Activated T-cell treated with anti-CD3 and anti-CD28 coated beads for 48 hours (primary cell): ENCODE data around the gene NRIP2.

ENCODE experiments used
- DNase-seq: peaks from one replicate; pipeline ENCODE4 v3.0.0-alpha.2; 2020; ENCODE audit warnings: low read depth

The NRIP2 gene

DNA sequence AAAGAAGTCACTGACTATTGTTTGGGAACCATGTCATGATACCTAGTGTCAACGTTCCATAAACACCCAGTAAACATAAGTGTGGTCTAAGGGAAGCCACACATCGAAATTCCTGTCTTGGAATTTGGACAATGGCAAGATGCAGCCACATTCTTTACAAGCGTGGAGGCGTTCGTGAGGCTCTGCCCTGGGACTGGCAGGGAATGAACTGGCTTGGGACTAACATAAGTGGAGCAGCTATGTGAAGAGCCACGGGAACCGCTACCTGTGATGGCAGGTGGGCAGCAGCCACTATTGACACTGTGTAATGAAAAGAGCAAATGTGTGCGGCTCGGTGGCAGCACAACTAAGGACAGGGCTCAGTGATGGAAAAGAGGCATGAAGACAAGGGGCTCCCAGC is 10.0 kb upstream of the NRIP2 start:
- no peak for DNase-seq

DNA sequence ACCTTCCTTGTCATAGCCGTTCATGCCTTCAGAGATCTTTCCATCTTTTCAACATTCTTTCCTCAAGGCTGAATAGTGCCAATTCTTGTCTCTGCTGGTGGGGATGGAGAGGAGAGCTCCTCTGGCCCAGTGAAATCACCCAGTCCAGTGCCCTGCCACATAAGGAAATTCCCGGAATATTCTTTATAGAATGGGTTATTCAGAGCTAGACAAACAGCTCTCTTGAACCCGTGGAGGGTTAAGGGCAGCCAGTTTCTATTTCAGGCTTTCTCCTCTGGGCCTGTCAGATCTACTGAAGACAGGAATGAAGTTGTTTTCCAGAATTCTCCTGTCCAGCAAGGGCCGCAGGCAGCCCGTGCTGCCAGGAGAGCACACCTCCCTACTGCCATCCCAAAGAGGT is 8.1 kb upstream of the NRIP2 start:
- DNase-seq, result no peak

DNA sequence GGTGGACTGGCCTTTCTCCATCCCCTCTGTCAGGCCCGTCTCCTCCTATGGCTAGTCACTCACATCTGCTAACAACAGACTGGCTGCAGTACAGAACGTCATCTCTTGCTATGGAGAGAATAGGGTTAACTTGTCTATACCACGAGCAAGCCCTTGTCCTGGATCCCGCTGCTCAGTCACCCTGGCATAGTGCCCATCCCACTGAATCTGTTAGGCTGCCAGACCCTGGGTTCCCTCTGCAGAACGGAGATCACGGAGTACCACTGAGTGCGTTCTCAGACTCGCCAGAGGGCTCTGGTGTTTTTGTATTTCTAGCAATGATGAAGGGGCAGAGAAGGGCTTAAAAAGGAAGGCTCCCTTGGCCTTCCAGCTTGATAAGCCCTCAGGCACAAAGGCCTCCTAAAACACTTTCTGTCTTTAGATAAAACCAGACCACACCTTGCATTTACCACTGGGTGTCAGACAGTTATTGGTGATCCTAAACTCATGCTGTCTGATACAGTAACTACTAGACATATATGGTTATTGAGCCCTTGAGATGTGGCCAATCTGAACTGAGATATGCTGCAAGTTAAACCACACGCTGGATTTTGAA is 6.3 kb upstream of the NRIP2 start:
- no peak for DNase-seq

DNA sequence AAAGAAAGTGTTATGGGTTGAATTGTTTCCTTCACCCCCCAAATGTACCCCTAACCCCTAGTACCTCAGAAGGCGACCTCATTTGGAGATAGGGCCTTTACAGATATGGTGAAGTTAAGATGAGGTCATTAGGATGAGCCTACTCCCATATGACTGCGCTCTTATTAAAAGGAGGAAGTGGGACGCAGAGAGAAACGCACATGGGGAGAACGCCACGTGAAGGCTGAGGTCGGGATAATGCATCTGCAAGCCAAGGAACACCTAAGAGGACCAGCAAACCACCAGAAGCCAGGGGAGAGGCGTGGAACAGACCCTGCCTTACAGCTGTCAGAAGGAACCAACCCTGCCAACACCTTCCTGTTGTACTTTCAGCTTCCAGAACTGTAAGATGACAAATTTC is 1.7 kb upstream of the NRIP2 start:
- no peak for DNase-seq

DNA sequence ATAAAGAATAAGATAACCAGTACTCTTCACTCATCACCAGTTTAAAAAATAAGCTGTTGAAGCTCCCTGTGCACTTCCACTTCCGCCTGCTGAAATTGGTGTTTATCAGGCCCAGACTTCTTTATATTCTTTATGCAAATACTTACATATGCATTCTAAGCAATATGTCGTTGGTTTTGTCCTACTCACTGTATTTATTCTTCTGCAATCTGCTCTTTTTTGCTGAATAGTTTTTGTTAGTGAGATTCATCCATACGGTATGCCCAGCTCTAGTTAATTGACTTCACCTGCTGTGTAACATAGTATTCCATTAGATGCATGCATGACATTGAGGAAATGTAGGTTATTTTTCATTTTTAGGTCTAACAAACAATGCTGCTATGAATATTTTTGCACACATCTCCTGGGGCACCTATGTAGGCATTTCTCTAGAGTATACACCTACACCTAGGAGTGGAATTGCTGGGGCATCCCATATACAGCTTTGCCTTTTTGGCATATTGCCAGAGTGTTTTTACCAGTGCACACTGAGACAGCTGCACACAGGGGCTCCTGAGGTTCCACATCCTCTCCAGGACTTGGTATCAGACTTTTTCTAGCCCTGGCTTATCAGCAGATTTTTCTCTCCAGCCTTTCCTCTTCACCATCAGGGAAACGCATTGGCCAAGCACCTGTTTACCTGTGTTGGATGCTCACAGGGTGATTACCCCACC is 1.0 kb upstream of the NRIP2 start:
- no peak for DNase-seq

DNA sequence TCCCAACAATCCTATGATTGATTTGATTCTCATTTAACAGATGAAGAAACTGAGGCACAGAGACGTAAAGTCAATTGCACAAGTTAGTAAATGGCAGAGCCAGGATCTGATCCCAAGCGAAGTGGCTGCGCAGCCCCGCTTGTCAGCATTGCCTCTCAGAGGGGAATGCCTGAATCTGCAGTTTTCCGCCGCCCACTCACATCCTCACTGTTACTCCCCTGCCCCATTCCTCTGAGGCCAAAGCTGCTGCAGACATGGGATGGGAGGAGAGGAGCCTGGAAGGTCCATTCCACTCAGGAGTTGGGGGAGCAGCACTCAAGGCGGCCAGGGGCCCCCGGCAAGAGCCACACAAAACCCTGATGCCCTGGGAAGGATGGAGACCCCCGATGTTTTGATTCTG is 1.0 kb downstream of the NRIP2 start:
- DNase-seq, result no peak

DNA sequence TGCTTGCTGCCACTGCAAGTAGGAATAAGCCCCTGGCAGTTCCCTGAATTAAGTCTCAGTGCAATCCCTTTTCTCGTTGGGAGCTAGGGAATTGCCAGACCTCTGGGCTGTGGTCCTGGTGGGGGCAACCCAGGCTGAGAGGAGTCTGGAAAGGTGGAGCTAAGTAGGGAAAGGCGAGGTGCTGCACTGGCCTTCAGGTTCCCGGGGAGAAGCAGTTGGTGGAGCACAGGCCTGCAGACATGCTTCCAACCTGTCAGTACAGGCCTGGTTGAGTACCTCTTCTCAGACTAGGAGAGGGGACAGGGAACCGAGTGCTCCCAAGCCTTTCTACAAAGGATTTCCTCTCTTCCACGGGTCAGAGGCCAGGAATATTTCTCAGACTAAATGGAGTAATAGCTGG is 1.5 kb downstream of the NRIP2 start:
- DNase-seq, result no peak

DNA sequence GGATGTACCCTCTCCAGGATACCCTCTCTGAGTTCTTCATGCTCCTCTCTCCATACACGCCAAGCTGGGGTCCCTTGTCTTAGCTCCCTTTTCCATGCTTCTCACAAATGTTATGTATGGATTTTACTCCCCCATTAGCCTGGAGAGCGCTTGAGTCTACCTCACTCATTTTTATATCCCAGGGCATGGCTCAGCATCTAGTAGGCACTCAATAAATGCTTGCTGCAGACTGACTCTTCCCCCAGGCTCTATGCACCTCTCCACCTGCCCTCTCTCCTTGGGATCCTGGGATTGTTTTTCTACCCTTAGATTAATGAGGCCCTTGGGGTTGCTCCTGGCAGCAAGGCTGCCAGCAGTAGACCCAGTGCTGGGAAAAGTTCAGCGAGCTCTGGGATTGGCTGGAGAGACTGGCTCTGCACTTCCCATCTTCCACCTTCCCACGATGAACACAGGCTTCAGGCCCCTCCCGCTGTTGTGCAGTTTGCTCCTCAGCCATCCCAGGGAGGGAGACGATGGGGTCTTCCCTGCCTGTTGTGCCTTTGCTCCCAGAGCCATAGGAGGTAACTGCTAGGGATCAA is 2.2 kb downstream of the NRIP2 start:
- no peak for DNase-seq

DNA sequence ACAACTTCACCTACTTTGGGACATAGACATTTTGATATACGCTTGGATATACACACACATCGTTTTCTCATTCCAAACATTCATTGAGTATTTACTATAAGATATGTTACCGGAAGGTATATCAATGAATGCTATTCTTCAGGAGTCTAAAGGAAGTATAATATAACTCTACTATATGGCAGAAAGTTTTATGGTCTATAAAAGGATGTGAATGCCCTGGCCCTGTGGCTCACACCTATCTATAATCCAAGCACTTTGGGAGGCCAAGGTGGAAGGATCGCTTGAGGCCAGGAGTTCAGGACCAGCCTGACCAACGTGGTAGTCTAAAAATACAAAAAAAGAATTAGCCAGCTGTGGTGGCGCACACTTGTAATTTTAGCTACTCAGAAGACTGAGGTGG is 5.6 kb downstream of the NRIP2 start:
- no peak for DNase-seq

DNA sequence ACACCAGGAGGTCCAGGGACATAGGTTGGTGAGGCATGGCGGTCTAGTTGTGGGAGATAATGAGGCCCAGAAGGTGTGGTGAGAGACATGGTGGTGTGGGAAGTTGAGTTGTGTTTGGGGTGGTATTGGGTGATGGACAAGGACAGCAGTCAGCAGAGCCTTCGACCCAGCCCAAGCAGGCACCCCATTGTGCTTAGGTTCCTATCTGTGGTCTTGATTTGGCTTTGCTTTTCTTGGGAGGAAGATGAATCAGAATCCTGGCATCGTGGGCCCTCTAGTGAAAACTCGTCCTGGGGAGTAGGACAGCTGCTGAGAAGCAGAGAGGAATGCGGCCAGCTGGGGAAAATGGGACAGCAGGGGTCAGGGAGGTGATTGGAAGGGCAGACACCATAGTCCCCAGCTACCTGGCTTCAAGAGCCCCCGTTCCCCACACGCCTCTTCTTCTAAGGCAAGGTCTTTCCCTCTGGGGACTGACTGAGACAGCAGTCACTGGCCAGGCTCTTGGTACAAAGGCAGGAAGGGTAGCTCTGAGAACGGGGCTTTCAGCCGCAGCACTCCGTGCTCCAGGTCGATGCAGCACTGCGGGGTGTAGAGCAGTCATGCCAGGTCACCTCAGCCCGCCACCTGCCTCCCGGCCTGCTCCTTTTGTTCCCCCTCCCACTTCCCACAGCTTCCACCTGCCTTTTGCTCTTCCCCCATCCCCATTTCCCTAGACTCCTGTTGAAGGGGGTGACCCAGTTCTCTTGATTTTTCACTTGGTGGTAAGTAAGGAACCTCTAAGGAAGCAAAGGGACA is 7.9 kb downstream of the NRIP2 start:
- DNase-seq, result no peak

DNA sequence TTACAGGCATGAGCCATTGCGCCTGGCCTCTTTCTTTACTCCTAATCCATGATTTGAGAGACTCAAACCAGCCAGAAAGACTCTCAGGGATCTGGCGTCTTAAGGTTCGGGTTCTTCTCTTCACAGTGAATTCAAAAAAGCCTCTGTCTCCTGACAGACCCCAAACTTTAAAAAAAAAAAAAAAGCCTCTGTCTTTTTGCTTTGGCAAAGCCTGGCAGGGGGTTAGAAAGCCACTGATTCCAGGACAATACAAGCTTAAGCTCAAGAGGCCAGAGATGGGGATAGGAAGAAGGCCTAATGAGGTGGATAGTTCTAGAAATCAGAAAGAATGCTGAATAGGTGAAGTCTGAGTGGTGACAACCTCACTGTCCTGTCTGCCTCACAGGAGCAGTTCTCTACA is 8.8 kb downstream of the NRIP2 start:
- no peak for DNase-seq

DNA sequence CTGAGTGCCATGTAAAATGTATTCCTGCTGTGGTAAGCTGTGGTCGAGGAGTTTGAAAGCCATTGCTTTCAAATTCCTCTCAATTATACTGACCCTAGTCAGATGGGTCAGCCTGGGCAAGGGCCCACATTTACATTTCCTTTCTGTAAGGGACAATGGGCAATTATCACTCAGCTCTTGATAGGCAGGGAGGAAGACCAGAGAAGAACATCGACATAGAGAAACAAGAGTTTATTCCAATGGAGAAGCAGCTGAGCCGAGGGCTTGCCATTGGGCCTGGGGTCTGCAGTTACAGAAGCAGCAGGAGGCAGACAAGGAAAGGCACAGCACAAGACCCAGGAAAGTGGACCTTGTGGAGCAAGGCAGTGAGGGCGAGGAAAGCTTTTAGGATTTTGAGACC is 9.7 kb downstream of the NRIP2 start:
- DNase-seq, result no peak

DNA sequence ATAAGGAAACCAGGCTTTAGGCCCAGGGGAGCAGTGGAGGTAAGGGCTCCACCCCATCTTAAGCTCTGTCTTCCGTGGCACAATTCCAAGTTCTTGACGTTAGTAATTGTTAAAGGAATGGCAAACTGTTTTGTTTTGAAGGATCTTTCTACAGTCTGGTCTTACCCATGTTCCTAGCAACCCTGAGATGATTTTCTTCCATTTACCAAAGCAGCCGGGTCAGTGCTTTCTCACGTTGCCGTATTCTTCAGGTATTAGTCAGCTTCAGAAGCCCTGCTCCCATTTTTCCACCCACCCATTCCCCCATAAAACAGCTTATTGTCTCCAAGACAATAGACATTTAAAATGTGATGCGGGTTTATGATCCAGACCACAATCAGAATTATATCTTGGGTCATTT is 10.3 kb downstream of the NRIP2 start:
- no peak for DNase-seq

DNA sequence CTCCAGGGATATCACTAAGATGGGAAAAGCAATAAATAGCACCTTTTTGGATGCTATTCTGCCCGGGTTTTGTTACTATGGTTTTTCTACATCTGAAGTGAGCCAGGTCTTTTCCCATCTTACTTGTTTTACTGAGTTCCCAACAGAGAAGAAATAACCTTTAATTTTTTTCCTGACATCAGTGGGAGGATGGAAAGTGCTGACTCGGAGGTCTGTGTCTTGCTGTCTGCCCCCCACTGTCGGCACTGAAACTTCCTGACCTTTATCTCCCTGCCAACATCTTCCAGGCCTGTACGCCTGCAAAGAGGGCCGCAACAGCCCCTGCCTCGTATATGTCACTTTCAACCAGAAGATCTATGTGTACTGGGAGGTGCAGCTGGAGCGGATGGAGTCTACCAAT is 11.4 kb downstream of the NRIP2 start:
- no peak for DNase-seq

DNA sequence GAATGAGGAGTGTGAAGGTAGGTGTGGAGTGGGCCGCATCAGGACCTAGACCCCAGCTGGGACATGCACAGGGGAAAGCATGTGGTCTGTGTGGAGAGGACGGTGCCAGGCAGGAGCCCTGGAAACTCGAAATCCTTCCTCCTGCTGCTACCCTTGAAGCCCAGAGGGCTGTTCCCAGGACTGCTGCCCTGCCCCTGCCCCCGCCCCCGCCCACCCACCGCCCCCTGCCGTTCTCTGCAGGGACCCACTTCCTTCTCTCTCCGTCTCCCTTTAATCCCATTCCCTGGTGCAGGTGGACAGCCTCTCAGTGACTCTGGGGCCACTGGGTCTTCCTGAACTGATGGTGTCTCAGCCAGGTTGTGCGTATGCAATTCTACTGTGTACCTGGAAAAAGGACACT is 14.4 kb downstream of the NRIP2 start:
- DNase-seq, result no peak

DNA sequence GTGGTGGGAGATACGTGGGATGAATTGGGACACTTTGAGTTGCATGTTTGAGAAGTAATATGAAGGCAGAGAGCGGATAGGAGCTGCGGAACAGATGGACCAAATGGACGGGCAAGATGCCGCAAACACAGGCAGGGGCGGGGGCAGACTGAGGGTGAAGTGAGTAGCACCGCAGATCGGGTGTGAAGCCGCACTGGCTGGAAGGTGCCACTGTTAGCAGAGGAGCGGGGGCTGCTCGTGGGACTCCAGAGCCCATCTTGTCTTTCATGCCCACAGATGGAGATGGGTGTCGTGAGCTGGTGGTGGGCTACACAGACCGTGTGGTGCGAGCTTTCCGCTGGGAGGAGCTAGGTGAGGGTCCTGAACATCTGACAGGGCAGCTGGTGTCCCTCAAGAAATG is 15.0 kb downstream of the NRIP2 start:
- DNase-seq, result no peak

DNA sequence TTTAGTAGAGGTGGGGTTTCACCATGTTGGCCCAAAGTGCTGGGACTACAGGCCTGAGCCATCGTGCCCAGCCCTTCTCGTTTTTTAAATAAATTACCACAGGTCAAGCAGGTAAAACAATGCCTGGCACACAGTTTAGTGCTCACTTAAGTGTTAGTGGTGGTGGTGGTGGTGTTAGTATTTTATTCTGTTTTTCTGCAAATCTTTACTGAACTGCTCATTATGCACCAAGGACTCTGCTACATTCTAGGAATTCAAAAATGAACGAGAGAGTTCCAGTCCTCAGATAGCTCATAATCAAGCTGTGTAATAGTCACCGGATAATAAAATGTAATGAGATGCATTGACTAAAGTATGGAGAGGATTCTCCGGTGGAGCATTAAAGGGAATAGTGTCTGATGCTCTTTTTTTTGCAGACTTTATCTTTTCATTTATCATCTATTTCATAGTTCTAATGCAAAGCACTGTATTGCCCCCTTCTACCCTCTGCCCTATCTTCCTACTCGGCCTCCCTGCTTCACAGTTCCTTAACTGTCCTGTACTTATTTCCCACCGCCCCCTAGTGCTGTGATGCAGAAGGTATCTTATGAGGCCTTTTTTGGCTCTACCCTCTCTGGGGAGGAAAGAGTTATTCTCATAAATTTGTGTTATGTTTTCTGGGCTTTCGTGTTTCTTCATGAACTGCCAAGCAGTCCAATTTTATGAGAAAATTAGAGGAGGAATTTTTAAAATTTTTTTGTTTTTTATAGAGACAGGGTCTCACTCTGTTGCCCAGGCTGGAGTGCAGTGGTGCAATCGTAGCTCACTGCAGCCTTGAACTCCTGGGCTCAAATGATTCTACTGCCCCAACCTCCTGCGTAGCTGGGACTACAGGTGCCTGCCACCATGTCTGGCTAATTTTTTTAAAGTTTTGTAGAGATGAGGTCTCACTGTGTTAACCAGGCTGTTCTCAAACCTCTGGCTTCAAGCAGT is 21.3 kb downstream of the NRIP2 start:
- peak; percentile 21 for DNase-seq

DNA sequence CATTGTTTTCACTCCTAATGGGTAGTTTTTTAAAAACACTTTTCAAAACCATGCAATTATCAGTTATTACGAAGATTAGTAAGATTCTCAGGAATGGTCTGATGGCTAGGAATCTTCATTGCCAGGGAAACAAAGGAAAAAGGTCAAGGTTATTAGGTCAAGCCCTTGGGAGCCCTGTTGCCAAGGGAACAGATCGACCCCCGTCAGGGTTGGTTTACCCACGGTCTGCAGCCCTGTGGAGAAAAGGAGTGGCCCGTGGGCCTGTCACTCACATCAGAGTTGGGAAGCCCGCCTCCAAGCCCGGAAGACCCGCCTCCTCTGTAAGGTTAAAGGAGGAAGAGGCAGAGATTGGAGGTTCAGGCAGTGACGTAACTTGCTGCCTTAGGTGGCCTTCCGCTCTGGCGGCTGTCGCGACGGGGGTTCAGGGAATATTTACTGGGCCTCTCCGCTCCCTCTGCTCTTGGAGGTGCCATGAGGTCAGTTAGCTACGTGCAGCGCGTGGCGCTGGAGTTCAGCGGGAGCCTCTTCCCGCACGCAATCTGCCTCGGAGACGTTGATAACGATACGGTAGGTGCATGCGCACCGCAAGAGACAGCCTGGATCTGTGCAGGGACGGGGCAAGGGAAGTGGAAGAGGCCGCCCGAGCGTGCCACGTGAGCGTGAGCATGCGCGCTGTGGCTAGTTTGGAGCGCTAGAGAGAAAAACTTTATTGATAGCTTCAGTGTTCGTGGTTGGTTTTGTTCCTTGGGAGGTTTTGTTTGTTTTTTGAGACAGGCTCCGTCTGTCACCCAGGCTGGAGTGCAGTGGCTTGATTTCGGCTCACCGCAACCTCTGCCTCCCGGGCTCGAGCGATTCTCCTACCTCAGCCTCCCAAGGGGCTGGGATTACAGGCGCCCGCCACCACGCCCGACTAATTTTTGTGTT is 22.3 kb downstream of the NRIP2 start, which contains the start of gene ITFG2:
TSS of gene ITFG2 (plus strand) at position 379 of the 924 bp plus-strand sequence. CDS start at position 472, 93 bp downstream.
- DNase-seq, result peak; percentile 93

DNA sequence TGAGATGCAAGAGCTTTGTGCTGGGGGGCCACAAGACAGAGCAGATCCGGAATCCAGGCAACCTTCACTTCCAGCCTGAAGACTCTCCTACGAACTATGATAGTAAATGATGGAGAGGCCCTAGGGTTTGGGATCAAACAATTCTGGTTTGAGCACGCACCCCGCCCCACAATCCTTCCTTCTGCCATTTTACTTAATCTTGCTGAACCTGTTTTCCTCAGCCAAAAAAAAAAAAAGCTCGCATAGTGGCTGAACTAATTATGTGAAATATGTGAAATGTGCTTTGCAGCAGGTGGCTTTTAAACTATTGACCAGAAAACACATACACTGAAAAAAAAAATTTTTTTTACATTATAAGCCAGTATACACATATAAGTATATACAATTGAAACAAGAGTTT is 23.0 kb downstream of the NRIP2 start:
- DNase-seq, result no peak

DNA sequence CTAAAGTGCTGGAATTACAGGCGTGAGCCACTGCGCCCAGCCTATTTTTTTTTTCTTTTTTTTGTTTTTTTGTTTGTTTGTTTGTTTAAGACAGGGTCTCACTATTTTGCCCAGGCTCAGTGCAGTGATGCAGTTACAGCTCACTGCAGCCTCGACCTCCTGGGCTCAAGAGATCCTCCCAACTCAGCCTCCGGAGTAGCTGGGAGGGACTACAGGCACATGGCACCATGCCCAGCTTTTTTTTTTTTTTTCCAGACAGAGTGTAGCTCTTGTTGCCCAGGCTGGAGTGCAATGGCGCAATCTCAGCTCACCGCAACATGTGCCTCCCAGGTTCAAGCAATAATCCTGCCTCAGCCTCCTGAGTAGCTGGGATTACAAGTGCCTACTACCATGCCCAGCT is 28.1 kb downstream of the NRIP2 start:
- DNase-seq, result no peak

DNA sequence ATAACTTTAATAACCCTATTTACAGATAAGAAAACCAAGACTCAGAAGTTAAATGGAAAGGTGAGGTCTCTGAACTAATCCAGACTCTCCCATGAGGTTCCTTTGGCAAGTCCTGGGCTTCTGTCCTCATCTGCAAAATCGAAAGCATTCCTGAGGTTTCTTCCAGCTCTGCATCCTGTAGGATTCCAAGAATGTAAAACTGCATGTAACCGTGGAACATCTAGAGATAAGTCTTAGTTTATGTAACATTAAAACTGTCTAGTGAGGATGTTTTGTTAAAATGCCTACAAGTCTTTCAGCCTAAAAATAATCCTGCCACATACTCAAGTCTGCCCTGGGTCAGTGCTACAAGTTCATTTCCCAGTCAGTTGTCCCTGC is 29.7 kb downstream of the NRIP2 start:
- no peak for DNase-seq
